Activated CD4-positive, CD25-positive, alpha-beta regulatory T cell (primary cell): ENCODE results near the gene KNDC1.
"Not testable (repeated sequence)": the region's sequence is repeated elsewhere in the genome, so short reads cannot be mapped to it uniquely, and the experiment has no call there.

Source experiments
- DNase-seq, 4 experiments: peaks; one replicate each; lab custom pipeline; 2025; lab: John Stamatoyannopoulos, UW

The KNDC1 gene

GRCh38 chr10:133161486-133162109 is 1.6 kb downstream of the KNDC1 start:
- DNase-seq, result no peak

GRCh38 chr10:133162178-133162909 is 2.3 kb downstream of the KNDC1 start:
- DNase-seq, result no peak

GRCh38 chr10:133162910-133163856 is 3.2 kb downstream of the KNDC1 start:
- DNase-seq, result no peak

DNA sequence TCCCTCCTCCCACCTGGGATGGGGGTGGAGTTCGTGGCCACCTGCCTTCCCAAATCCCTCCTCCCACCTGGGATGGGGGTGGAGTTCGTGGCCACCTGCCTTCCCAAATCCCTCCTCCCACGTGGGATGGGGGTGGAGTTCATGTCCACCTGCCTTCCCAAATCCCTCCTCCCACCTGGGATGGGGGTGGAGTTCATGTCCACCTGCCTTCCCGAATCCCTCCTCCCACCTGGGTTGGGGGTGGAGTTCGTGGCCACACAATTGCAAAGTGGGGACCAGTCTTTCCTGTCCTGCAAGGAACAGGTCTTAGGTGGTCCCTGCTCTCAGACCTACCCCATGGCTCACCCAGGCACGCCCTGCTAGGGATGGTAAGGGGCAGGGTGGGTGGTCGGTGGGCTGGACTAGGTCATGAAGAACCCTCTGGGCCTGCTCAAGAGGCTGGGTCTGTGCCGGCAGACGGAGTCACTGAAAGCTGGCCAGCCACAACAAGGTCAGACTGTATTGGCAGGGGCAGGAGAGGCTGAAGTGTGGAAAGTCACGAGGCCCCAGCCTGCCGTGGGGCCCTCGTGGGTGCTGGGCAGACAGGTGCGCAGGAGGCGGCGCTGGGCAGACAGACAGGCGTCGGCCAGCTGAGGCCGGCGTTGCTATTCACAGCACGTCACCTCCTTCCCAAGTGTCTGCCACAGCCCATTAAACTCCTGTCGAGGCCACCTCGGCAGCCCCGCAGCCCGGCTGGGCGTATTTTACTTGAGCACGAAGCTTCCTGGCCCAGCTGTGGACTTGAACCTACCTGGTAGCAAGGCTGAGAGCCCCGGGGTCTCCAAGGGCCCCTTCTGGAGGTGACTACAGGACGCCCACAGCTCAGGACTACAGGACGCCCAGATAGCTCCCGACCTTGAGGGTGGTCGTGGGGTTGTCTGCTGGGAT is 4.1 kb downstream of the KNDC1 start:
- DNase-seq, result no peak

DNA sequence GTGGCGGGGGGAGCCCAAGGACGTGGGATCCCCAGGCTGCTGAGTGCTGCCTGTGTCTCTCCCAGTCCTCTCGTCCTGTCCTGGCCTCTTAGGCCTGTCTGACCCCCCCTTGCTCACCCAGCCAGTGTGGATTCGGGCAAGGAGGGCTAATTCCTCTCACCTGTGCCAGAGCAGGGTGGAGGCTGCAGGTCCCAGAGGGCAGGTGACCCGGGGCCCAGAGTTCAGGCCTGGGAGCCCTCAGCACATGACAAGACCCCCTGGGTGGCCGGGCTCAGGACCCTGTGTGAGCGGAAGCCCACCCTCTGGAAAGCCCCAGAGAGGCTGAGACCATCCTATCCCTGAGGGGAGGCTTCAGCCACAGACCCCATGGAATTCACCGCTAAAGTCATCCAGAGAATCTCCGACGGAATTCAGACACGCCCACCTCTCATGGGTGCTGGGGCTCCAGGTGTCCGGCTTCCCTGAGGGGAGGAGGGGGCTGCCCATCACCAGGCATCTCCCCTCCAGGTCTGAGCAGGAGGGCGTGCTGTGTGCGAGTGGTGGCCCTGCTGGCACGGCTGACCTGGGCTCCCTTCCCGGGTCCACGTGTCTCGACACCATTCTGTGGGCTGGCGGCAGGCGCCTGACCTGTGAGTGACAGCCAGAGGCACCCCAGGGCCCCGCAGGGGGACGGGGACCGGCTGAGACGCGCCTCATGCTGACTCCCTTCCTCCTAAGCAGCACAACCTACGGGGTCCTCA is 5.0 kb downstream of the KNDC1 start:
- DNase-seq, result no peak

DNA sequence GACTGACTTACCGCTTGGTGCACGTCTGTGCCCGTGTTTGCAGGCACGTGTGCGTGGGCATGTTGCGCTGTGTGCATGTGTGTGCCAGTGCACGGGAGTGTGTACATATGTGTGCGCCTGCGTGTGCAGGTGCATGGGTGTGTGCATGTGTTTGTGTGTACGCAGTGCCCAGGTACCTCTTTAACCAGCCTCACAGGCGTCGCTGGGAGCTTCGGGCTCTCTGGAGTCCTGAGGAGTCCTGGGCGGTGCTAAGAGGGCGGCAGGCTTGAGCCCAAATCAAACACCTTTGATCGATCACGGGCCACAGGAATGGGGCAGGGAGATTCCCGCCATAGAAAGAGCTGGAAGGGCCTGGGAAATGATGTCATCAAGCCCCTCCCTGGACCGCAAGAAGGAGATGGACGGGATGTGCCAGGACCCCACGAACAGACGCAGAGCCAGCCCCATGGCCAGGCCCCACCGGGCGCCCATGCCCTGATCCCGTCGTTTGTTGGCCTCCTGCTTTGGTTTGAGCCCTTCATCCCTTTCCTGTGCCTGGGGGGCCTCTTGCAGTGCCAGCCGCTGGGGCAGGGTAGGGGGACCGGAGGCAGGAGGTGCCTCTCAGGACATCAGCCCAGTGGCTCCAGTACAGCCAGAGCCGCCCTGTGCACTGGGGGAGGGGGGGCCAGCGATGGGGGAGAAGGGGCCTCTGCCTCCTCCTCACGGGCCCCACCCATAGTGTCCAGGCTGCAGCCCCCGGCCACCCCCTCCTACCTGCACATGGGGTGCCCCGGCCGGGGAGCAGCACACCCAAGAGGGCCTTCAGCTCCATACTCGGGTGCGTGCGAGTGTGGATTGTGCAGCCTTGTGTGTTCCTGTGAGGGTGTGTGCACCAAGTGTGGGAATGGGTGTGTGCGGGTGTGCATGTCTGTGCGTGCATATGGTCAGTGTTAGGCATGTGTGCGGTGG is 5.8 kb downstream of the KNDC1 start:
- no peak for DNase-seq

DNA sequence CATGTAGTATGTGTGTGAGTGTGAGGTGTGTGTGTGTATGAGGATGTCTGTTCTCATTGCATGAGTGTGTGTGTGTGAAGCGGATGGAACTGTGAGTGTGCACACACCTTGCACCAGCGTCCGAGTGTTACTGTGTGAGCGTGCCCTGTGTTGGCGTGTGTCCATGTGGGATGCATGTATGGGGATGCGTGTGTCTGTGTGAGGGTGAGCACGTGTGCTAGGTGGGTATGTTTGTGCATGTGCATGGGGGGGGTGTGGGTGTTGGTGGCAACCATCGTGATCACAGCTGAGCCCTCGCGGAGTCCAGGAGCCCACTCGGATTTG is 6.4 kb downstream of the KNDC1 start:
- DNase-seq, result no peak

GRCh38 chr10:133166828-133167692 is 7.0 kb downstream of the KNDC1 start:
- DNase-seq, result no peak

GRCh38 chr10:133167693-133168616 is 7.9 kb downstream of the KNDC1 start:
- no peak for DNase-seq

DNA sequence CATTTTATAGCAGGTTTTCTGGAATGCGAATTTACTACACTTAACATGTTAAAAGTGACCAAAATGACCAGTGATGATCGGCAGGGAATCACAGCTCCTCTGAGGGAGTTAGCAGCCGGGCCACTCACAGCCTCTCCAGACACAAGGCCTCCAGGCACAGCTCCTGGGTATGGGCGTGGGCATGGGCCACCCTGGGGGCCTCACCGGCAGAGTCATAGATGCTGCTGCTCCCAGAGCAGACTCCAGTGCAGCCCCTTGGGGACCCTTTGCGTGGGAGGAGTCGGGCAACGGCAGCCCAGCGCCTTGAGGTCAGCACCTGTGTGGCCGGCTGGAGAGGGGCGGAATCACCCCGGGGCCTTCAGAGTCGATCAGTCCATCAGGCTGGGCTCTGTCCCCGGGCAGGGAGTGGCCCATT is 8.6 kb downstream of the KNDC1 start:
- no peak for DNase-seq

GRCh38 chr10:133169173-133169947 is 9.3 kb downstream of the KNDC1 start:
- DNase-seq, result no peak

DNA sequence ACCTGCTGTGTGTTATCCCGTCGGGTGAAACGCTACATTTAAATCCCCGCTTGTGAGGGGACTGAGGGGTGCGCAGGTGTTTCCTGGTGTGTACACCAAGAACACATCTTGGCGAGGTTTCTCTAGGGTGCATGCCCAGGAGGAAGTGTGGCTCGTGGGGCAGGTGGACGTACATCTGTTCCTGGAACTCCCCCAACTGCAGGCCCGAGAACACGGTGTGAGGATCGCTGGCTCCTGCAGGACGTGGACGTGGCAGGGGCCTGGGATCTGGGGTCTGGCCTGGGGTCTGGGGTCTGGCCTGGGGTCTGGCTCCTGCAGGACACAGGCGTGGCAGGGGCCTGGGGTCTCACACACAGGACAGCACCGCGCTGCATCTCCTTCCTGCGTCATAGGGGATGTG is 10.1 kb downstream of the KNDC1 start:
- DNase-seq, result no peak

- no peak for DNase-seq
Observed at GRCh38 chr10:133173860-133174640, 14.0 kb downstream of the KNDC1 start.

- DNase-seq, result no peak
Observed at GRCh38 chr10:133174689-133175263, 14.8 kb downstream of the KNDC1 start.

DNA sequence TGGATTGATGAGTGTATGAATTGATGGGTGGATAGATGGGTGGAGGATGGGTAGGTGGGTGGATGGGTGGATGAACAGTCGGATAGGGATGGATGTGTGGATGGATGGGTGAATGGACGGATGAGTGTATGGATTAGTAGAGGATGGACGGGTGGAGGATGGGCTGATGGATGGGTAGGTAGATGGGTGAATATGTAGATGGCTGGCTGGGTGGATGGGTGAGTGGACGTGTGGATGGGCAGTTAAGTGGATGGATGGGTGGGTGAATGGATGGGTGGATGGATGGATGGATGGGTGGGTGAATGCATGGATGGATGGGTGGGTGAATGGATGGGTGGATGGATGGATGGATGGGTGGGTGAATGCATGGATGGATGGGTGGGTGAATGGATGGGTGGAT is 15.6 kb downstream of the KNDC1 start:
- DNase-seq, result not testable (repeated sequence)

GRCh38 chr10:133176546-133176945 is 16.5 kb downstream of the KNDC1 start:
- DNase-seq, result no peak
